Measurements from ENCODE around the gene KDM6A.
"Not testable (repeated sequence)": the region's sequence is repeated elsewhere in the genome, so short reads cannot be mapped to it uniquely, and the experiment has no call there.

KDM6A gene

GRCh38 chrX:45083314-45083713, 210.3 kb downstream of the KDM6A start:
- DNase-seq (ENCODE audit: low read depth): no peak

DNA sequence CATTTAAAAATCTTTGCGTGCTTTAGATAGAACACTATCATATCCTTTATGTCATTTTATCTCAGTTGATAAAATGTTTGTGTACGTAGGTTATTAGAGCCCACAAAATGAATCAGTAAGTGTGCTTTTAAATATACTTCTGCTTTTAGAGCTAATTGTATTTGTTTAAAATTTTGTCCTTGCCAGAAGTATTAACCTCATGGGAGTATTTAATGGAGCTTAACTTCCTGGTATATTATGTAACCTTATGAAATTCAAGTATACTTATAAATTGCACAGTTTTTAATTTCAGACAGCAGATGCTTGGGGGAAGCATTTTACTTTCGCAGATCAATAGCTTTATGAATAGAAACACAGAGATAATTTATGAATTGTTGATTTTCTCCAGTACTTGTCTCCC, 237.5 kb downstream of the KDM6A start:
- DNase-seq (ENCODE audit: low read depth): no peak

DNA sequence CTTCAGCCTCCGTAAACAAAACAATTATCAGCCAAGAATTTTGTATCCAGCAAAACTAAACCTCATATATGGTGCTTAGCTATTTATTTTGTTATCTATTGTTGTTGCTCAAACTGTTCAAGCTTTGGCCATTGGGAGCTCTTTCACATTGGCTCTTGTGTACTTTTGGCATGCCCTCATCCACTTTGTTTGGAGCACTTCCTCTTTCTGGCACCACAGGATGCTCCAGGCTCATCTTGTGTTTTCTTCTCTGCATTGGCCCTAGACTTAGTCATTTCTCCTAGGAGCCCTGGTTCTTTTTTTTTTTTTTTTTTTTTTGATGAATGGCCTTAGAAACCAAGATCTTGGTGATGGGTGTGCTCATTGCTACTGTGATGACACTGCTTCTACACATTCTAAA, 253.2 kb downstream of the KDM6A start:
- no peak for DNase-seq (ENCODE audit: low read depth)

DNA sequence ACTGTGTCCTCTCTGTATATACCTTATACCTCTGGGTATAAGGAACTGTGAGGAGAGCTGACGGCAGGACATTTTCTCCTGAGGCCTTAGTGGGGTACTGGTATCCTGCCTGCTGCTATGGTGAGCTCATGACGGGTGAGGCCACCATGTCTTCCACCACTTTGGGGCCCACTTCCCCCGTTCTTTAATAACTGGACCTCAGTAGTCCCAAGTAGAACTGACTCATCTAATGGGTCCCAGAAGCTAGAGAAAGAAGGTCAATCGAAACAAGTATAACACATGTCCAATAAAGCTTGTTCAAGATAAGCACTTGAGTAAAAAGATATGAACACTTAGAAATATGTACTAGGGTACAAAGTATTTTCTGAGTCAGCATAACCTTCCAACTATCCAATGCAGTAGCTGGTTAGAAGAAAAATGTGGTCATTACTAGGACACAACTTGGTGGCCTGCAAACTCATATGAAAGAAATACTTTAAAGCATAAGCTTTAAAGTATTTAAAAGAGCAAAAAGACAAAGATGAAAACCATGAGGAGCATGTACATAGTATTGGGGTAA, 256.0 kb downstream of the KDM6A start:
- DNase-seq (ENCODE audit: low read depth): no peak

- DNase-seq (ENCODE audit: low read depth): no peak
Observed at GRCh38 chrX:45133465-45133864, 260.5 kb downstream of the KDM6A start.

DNA sequence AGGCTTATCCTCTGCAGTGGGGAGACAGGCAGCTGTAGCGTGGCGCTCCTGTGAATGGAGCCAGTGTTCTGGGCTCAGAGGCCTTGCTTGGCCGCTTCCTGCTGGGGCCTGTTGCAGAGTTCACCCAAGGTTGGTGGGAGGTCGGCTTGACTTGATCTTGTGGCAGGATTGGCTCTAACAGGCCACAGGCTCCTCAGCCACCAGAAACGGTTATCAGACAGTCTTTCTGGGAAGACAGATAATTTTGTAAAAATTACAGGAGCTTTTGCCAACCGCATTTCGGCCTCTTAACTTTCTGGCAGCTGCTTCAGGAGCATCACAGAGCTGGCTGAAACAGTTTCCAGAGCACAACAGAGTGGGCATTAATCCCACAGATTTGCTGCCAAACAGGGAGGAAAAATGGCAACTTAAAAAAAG, 261.3 kb downstream of the KDM6A start:
- DNase-seq (ENCODE audit: low read depth): peak; percentile 34

DNA sequence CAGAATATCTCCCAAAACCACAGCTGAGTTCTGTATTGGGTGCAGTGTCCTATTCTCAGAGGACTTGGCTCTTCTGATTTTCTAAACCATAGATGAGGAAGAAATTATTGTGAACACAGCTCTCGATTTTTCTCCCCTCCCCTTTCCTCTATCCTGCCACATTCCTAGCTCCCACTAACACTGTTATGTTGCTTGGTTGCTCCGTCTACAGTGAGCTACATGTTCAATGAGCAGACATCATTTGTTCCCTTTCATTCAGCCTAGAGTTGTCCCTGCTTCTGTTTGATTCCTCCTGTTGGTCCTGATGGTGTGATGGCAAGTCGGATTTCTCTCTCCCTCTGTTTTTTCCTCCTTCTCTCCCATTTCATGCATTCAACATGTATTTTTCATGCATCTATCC, 261.8 kb downstream of the KDM6A start:
- no peak for DNase-seq (ENCODE audit: low read depth)

- DNase-seq (ENCODE audit: low read depth): not testable (repeated sequence)
Observed at GRCh38 chrX:45135391-45136075, 262.5 kb downstream of the KDM6A start.

DNA sequence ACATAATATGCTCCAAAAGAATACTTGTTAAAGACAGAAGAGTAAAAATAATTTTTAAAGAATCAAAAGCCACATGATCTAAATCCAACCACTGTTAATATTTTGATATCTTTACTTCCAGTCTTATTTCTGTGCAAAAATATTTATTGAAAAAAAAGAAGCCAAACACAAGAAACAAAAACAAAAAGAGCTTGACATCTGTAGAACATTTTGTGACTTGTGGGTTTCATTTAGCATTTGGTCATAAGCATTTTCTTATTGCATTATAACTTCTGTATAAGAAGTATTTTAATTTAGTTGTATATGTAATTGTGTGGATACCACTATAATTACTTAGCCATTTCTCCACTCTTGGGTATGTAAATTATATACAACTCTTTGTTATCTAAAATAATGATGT, 264.5 kb downstream of the KDM6A start:
- DNase-seq (ENCODE audit: low read depth): no peak

- no peak for DNase-seq (ENCODE audit: low read depth)
Observed at GRCh38 chrX:45138525-45138924, 265.5 kb downstream of the KDM6A start.

DNA sequence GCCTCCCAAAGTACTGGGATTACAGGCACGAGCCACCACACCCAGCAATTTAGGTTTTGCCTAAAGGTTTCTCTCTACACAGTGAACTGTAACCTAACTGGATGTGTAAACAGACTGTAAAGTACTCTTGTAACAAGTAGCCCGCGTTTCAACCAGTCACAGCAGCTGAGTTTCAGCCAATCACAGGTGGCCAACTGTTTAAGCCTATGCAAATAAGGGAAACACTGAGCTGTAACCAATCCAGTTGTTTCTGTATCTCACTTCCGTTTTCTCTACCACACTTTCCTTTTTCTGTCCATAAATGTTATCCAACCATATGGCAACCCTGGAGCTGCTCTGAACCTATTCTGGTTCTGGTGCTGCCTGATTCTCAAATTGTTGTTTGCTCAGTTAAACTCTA, 267.8 kb downstream of the KDM6A start:
- DNase-seq (ENCODE audit: low read depth): no peak

DNA sequence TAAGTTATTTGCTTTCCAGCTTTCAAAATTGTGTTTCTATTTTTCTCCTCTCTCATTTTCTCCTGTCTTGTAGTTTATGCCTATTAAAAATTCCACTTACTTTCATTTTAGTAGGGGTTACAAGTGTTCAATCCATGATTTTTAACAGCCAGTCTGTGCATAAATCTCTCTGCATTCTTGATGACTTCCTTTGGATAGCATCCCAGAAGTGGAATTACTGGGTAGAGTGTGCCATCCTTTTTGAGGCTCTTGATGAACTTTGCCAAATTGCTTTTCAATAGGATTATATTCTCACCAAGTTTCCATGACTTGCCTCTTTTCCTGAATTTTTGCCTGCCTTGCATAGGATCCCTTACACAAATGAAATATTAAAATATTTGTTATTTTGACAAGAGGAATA, 269.2 kb downstream of the KDM6A start:
- no peak for DNase-seq (ENCODE audit: low read depth)

DNA sequence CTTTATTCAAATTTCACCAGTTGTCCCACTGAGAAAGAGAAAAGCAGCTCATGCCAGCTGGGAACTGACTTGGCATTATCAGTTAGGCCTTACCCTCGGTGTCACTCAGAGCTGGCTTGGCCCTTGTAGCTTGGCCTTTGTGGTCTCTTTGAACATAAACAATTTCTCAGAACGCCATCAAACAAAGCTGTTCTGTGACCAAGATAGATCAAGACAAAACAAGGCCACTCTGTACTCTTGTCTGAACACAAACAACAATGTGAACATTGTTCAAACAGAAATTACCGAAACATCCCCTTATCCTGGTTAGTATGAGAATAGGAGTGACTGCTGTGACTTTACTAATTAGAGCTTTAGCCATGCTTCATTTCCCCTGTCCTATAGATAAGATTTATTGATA, 270.5 kb downstream of the KDM6A start:
- no peak for DNase-seq (ENCODE audit: low read depth)

DNA sequence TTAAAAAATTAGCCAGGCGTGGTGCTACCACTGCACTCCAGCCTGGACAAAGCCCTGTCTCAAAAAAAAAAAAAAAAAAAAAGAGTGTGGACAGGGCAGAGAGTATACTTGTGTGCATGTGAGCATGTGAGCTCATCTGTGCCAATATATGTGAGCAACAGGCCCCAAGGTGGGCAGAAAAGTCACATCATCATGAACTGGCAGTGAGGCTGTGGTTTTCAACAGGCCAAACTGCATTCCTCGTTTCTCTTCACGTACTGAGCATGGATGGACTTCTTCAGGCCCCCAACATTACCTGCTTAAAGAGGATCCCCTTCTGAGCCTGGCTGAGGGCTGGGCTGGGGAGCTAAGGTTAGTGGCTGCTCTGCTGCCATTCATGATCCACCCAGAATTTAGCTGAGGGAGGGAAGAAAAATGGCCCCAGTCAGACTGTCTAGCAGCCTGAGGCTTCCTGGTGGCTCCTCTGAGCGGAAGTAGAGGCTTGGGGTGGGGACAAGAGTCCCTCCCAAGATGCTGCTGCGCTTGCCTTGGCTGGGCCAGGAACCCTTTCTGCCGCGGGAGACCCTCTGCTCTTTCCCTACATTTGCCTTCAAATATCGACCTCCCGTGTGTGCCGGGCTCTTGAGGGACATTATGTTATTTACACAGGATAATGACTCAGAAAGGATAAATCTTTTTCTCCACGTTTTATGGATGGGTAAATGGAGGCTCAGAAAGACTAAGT, 272.7 kb downstream of the KDM6A start:
- no peak for DNase-seq (ENCODE audit: low read depth)

- DNase-seq (ENCODE audit: low read depth): no peak
Observed at GRCh38 chrX:45150821-45151220, 277.8 kb downstream of the KDM6A start.

DNA sequence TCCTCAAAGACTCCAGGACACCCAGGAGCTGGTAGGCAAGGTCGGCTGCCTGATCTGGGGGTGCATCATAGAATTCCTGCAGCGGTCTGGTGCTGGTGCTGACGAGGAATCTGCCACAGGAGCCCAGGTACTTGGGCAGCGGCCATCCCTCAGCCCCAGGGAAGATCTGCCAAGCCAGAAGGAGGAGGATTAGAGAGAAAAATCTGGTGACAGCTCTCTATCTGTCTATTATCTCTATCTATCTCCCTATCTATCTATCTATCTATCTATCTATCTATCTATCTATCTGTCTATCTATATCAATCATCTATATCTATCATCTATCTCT, 281.0 kb downstream of the KDM6A start:
- DNase-seq (ENCODE audit: low read depth): no peak

- no peak for DNase-seq (ENCODE audit: low read depth)
Observed at GRCh38 chrX:45154462-45154861, 281.5 kb downstream of the KDM6A start.

- DNase-seq (ENCODE audit: low read depth): no peak
Observed at GRCh38 chrX:45157647-45158046, 284.7 kb downstream of the KDM6A start.

Data from CMK (cell line).